HFFc6 (cell line): Measurements from ENCODE around the gene ADD3. TPM values are rescaled to one million over a fixed set of nuclear protein-coding genes. Genes with fewer than 3 reads are reported as not detected.
A peak's percentile ranks its signal among the peaks of the same experiment; 100 is the strongest.
"Not testable (repeated sequence)": the region's sequence is repeated elsewhere in the genome, so short reads cannot be mapped to it uniquely, and the experiment has no call there.

Source experiments
- DNase-seq: peaks from one replicate; pipeline ENCODE4 v3.0.0-alpha.2; 2018
- H3K27ac Mint-ChIP-seq: 2 replicates; pipeline ENCODE4 v1.8.0; 2020; ENCODE audit warnings: mild to moderate bottlenecking, mixed read lengths
- H3K27me3 Mint-ChIP-seq: 2 replicates; pipeline ENCODE4 v1.8.0; 2021; ENCODE audit warnings: mild to moderate bottlenecking, moderate library complexity, mixed read lengths; ENCODE audit not compliant: insufficient read depth
- H3K36me3 Mint-ChIP-seq: 2 replicates; pipeline ENCODE4 v1.8.0; 2021; ENCODE audit warnings: low read depth, mixed read lengths
- H3K4me1 Mint-ChIP-seq: 2 replicates; pipeline ENCODE4 v1.8.0; 2020; ENCODE audit warnings: low read depth, mixed read lengths
- H3K4me3 Mint-ChIP-seq: 2 replicates; pipeline ENCODE4 v1.8.0; 2020; ENCODE audit warnings: mild to moderate bottlenecking, moderate library complexity, mixed read lengths
- H3K9me3 Mint-ChIP-seq: 2 replicates; pipeline ENCODE4 v1.8.0; 2020; ENCODE audit warnings: mild to moderate bottlenecking, mixed read lengths
- CTCF ChIP-seq: fragments of 200-600 bp; sonication (generic); IDR thresholded peaks from 2 replicates; pipeline ENCODE4 v1.5.0; 2021; ENCODE audit warnings: antibody characterized with exemption, mild to moderate bottlenecking
- total RNA-seq, 6 experiments: library from RNA; stranded (reverse); fragmentation: NEBNext Ultra II Directional; extraction: Animal tissue kit (Norgen Biotek cat#: 25700); gene quantifications; 2 replicates in 1 of 6; 3 replicates in 5 of 6; pipeline ENCODE4 v1.2.3, GENCODE V29; 2021

Gene ADD3
- total RNA-seq, 6 experiments from 2014 or later: 46.4 to 57.4 (median 51.5) TPM

- Mint-ChIP-seq H3K9me3 (no peaks in the 10 kb centered on the region), H3K27me3 (no peaks in the 10 kb centered on the region), H3K27ac (no peak overlapping the region), H3K4me3 (no peak overlapping the region), H3K4me1 (no peaks in the 10 kb centered on the region; the same call in 1 of the 2 replicates), H3K36me3 (peaks cover 9% of the 10 kb centered on the region; the same call in 1 of the 2 replicates)
- no peak for TF ChIP-seq CTCF
- DNase-seq: no peak
These were observed 121.7 kb downstream of the ADD3 start for GRCh38 chr10:110129490-110129889.

- no peak overlapping the region for H3K4me3 Mint-ChIP-seq
These were observed 127.1 kb downstream of the ADD3 start for GRCh38 chr10:110134917-110135316.

GRCh38 chr10:110135836-110136235 is 128.1 kb downstream of the ADD3 start:
- H3K36me3 Mint-ChIP-seq, H3K9me3 Mint-ChIP-seq, DNase-seq, H3K4me3 Mint-ChIP-seq, H3K27ac Mint-ChIP-seq, H3K27me3 Mint-ChIP-seq: not testable (repeated sequence)
- H3K4me1 Mint-ChIP-seq: peaks cover 11% of the 10 kb centered on the region

More at GRCh38 chr10:110134917-110135316, 127.1 kb downstream of the ADD3 start:
- Mint-ChIP-seq H3K4me1 (peaks cover 9% of the 10 kb centered on the region), H3K27ac (no peak overlapping the region), H3K27me3 (no peaks in the 10 kb centered on the region), H3K9me3 (no peaks in the 10 kb centered on the region), H3K36me3 (peaks cover 5% of the 10 kb centered on the region; the same call in 1 of the 2 replicates)
- TF ChIP-seq CTCF: no peak
- no peak for DNase-seq

- peak overlapping the region; percentile 57; the same call in 1 of the 2 replicates for H3K27ac Mint-ChIP-seq
- H3K27me3 Mint-ChIP-seq: no peaks in the 10 kb centered on the region; the same call in 1 of the 2 replicates
- H3K9me3 Mint-ChIP-seq: no peaks in the 10 kb centered on the region
- peak; percentile 95 for TF ChIP-seq CTCF
- H3K4me1 Mint-ChIP-seq: peaks cover 16% of the 10 kb centered on the region
- peak; percentile 74 for DNase-seq
- H3K36me3 Mint-ChIP-seq: peaks cover 5% of the 10 kb centered on the region; the same call in 1 of the 2 replicates
- H3K4me3 Mint-ChIP-seq: no peak overlapping the region
These were observed 129.4 kb downstream of the ADD3 start for GRCh38 chr10:110137142-110137545.

- no peak overlapping the region for H3K4me3 Mint-ChIP-seq
- TF ChIP-seq CTCF: peak; percentile 84
- no peak overlapping the region for H3K27ac Mint-ChIP-seq
- H3K9me3 Mint-ChIP-seq: no peaks in the 10 kb centered on the region
- H3K4me1 Mint-ChIP-seq: peaks cover 16% of the 10 kb centered on the region
- H3K27me3 Mint-ChIP-seq: no peaks in the 10 kb centered on the region; the same call in none of the 2 replicates
- 0 out of 2 replicates have a peak, but pooled peaks cover under 1% of the 10 kb centered on the region for H3K36me3 Mint-ChIP-seq
- DNase-seq: peak; percentile 62
These were observed 130.5 kb downstream of the ADD3 start for GRCh38 chr10:110138197-110138812.

- no peaks in the 10 kb centered on the region for H3K9me3 Mint-ChIP-seq
- H3K4me1 Mint-ChIP-seq: peaks cover 16% of the 10 kb centered on the region
- no peak overlapping the region for H3K4me3 Mint-ChIP-seq
- no peak overlapping the region for H3K27ac Mint-ChIP-seq
- H3K36me3 Mint-ChIP-seq: no peaks in the 10 kb centered on the region
- no peak for TF ChIP-seq CTCF
- H3K27me3 Mint-ChIP-seq: no peaks in the 10 kb centered on the region; the same call in none of the 2 replicates
- DNase-seq: peak; percentile 6
These were observed 133.4 kb downstream of the ADD3 start for GRCh38 chr10:110141185-110141584.
